CD1c-positive myeloid dendritic cell (primary cell): ENCODE results near the gene JMJD6.
"Not testable (repeated sequence)": the region's sequence is repeated elsewhere in the genome, so short reads cannot be mapped to it uniquely, and the experiment has no call there.

Experiments
- DNase-seq: peaks from one replicate; pipeline ENCODE4 v3.0.0-alpha.2; 2016; ENCODE audit errors: extremely low spot score

The JMJD6 gene

GRCh38 chr17:76736349-76737081 lies 10.1 kb upstream of the JMJD6 start:
- peak; percentile 80 for DNase-seq

GRCh38 chr17:76735586-76736348 lies 9.4 kb upstream of the JMJD6 start:
- DNase-seq, result no peak

- peak; percentile 41 for DNase-seq
Measured at GRCh38 chr17:76735006-76735405, 8.6 kb upstream of the JMJD6 start.

GRCh38 chr17:76734080-76734840 lies 7.9 kb upstream of the JMJD6 start:
- DNase-seq, result peak; percentile 54

- no peak for DNase-seq
Measured at GRCh38 chr17:76733618-76733957, 7.2 kb upstream of the JMJD6 start.

- DNase-seq, result no peak
Measured at GRCh38 chr17:76732734-76733617, 6.6 kb upstream of the JMJD6 start.

GRCh38 chr17:76731800-76732733 lies 5.7 kb upstream of the JMJD6 start:
- DNase-seq, result not testable (repeated sequence)

GRCh38 chr17:76727745-76728456 lies 1.5 kb upstream of the JMJD6 start:
- peak; percentile 40 for DNase-seq

- DNase-seq, result peak; percentile 76
Measured at GRCh38 chr17:76726776-76727718, 641 bp upstream of the JMJD6 start, which contains the start of gene METTL23. TSS of gene METTL23 (plus strand) at chr17:76726839. CDS start at chr17:76729711, 2,872 bp downstream.

- DNase-seq, result peak; percentile 69
Measured at GRCh38 chr17:76725580-76726230, 701 bp downstream of the JMJD6 start.

GRCh38 chr17:76723812-76724211 lies 2.6 kb downstream of the JMJD6 start:
- DNase-seq, result no peak

- not testable (repeated sequence) for DNase-seq
Measured at GRCh38 chr17:76722977-76723376, 3.4 kb downstream of the JMJD6 start.

GRCh38 chr17:76722279-76722678 lies 4.1 kb downstream of the JMJD6 start:
- no peak for DNase-seq

GRCh38 chr17:76721463-76721862 lies 4.9 kb downstream of the JMJD6 start:
- no peak for DNase-seq

- no peak for DNase-seq
Measured at GRCh38 chr17:76720941-76721340, 5.5 kb downstream of the JMJD6 start.

- DNase-seq, result no peak
Measured at GRCh38 chr17:76720211-76720610, 6.2 kb downstream of the JMJD6 start.

- DNase-seq, result no peak
Measured at GRCh38 chr17:76718516-76718915, 7.9 kb downstream of the JMJD6 start.

- DNase-seq, result no peak
Measured at GRCh38 chr17:76716839-76717215, 9.6 kb downstream of the JMJD6 start.
